Transverse colon (tissue), 4 donors: ENCODE data around the gene SERPINB1.

ENCODE experiments used
- EP300 ChIP-seq: sonication (generic); formaldehyde crosslinking; IDR thresholded peaks from one replicate; pipeline ENCODE4 v1.6.1; 2017; ENCODE audit warnings: antibody characterized with exemption, low read depth
- POLR2A ChIP-seq: fragments of 450-650 bp; IDR thresholded peaks from one replicate; pipeline ENCODE4 v1.6.1; 2016; ENCODE audit warnings: antibody characterized with exemption, mild to moderate bottlenecking, moderate library complexity
- POLR2AphosphoS5 ChIP-seq, 3 donors: sonication (generic); formaldehyde crosslinking; IDR thresholded peaks; one replicate each; pipeline ENCODE4 v1.6.1; 2016; ENCODE audit warnings: antibody characterized with exemption in 3 of 3
- TF ChIP-seq, protein P1 (sequence below), 5 experiments: fragments of 200-600 bp in 3 of 5; fragments of 450-650 bp in 2 of 5; sonication (generic) in 3 of 5; IDR thresholded peaks; 1 replicate in 2 of 5; 2 replicates in 3 of 5; pipeline ENCODE4 v1.5.1; 2016 to 2017; ENCODE audit warnings: antibody characterized with exemption in 5 of 5, inconsistent platforms in 3 of 5, mild to moderate bottlenecking in 2 of 5, moderate library complexity in 1 of 5

DNA sequence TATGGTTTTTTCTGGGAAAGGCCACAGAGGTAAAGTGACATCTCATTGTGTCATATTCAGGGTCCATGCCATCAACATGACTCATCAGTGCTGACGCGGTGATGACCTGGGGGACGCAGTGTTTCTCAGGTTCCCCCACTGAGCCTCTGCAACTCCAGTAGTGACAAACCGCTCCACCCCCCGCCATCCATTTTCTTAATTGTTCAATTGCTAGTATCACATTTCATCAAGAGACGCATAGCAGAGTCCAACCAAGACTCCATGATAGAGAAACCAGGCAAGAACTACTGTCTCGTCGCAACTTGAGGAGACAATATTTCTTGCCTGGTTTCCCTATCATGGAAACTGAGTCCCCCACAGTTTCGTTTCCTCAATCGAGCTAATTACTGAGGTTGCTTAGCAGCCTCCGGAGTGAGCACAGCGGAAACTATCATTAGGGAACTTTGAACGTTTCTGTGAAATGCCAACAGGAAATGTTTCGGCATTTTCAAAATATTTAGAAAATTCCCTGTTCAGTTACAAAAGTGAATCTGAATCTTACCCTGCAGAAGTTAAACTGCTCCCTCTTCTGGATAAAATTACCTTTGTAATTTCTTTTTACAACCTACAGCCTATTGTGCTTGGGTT, 12.2 kb upstream of the SERPINB1 start:
- TF ChIP-seq POLR2AphosphoS5 (IDR thresholded peaks at IDR 0.05) (peak in 1 of 3 donors; percentile 8), EP300 (no peak), POLR2A (no peak)
- TF ChIP-seq, protein P1, sequence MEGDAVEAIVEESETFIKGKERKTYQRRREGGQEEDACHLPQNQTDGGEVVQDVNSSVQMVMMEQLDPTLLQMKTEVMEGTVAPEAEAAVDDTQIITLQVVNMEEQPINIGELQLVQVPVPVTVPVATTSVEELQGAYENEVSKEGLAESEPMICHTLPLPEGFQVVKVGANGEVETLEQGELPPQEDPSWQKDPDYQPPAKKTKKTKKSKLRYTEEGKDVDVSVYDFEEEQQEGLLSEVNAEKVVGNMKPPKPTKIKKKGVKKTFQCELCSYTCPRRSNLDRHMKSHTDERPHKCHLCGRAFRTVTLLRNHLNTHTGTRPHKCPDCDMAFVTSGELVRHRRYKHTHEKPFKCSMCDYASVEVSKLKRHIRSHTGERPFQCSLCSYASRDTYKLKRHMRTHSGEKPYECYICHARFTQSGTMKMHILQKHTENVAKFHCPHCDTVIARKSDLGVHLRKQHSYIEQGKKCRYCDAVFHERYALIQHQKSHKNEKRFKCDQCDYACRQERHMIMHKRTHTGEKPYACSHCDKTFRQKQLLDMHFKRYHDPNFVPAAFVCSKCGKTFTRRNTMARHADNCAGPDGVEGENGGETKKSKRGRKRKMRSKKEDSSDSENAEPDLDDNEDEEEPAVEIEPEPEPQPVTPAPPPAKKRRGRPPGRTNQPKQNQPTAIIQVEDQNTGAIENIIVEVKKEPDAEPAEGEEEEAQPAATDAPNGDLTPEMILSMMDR (IDR thresholded peaks at IDR 0.05), result peak; percentile 24 to 52 (median 35)
